DMS153 (cell line): ENCODE data around the gene RNU6-9.
A peak's percentile ranks its signal among the peaks of the same experiment; 100 is the strongest.
"Not testable (repeated sequence)": the region's sequence is repeated elsewhere in the genome, so short reads cannot be mapped to it uniquely, and the experiment has no call there.

ENCODE experiments used
- DNase-seq: peaks from one replicate; lab custom pipeline; 2025; lab: John Stamatoyannopoulos, UW

Gene RNU6-9

GRCh38 chr19:878751-879561 lies 14.3 kb upstream of the RNU6-9 start:
- not testable (repeated sequence) for DNase-seq

- no peak for DNase-seq
These were observed 13.4 kb upstream of the RNU6-9 start for GRCh38 chr19:879711-880438.

- no peak for DNase-seq
These were observed 11.8 kb upstream of the RNU6-9 start for GRCh38 chr19:881385-882071.

DNA sequence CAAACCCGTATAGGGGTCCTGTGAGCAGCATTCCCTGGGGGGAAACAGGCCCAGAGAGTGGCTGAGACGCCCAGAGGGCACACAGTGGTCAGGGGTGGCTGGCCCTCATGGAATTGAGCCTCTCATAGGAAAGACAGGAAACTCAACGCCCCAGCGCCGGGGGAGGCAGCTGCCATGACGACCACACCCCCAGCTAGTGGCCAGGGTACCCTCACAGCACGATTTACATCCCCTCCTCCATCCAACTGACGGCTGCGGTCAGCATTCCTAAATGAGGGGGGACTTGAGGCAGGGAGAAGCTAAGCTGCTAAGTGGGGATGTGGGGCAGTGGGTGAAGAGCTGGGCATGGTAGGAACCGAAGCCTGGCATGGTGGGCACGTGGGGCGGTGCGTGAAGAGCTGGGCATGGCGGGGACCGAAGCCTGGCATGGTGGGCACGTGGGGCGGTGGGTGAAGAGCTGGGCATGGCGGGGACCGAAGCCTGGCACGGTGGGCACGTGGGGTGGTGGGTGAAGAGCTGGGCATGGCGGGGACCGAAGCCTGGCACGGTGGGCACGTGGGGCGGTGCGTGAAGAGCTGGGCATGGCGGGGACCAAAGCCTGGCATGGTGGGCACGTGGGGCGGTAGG lies 10.3 kb upstream of the RNU6-9 start:
- DNase-seq = no peak

GRCh38 chr19:883661-884211 lies 9.5 kb upstream of the RNU6-9 start:
- peak; percentile 29 for DNase-seq

DNA sequence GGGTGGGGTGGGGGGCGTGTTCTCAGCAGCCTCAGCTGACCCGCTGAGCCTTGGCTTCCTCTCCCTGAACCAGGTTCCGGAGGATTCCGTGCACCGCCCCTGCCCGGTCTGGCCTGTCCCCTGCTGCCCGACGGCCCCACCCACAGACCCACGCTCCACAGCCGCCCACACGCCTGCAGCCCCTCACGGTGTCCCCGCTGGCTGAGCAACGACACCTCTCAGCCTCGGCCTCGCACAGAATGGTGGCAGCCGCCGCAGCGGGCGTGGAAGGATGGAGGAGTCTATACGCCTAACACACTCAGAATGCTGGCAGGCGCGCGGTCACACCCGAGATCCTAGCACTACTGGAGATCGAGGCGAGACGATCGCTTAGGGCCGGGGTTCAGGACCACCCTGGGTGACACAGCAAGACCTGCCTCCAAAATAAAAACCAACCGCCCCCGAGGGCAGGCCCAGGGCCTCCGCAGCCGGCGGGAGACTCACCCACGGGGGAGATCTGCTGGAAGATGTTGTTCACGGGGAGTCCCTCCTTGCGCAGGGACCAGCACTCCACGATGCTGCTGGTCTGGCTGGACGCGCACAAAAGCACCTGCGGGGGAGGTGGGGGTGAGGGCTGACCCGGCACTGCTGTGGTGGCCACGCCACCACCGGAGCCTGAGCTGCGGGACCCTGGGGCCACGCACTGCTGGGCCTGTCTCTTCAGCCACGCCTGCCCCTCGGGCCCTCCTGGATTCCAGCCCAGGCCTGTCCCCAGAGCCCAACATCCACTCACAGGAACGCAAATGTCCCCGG lies 8.7 kb upstream of the RNU6-9 start:
- DNase-seq = no peak

GRCh38 chr19:885536-886224 lies 7.6 kb upstream of the RNU6-9 start:
- no peak for DNase-seq

DNA sequence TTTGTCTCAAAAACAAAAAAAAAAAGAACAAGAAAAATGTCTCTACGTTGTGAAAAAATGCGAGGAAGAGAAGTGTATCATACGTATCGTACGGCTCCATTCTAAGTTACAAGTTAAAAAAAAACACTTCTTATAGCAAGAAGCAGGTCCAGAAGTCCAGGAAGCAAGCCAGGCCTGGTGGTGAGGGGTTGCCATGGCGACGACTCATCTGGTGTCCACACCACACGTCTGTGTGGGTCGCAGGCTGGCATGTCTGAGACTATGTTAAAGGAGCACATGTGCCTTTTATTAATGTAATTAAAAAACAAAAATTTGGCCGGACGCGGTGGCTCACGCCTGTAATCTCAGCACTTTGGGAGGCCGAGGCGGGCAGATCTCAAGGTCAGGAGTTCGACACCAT lies 6.2 kb upstream of the RNU6-9 start:
- no peak for DNase-seq

DNA sequence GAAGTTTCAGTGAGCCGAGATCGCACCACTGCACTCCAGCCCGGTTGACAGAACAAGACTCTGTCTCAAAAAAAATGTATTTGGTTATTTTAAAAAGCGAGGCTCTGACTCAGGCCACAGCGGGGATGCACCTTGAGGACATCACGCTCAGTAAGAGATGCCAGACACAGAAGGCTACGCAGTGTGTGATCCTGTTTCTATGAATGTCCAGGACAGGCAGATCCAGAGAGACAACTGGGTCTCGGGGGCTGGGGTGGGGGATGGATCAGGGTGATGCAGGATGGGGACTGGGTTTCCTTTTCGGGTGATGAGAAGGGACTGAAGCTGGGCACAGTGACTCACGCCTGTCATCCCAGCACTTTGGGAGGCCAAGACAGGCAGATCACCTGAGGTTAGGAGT lies 5.7 kb upstream of the RNU6-9 start:
- DNase-seq = no peak

DNA sequence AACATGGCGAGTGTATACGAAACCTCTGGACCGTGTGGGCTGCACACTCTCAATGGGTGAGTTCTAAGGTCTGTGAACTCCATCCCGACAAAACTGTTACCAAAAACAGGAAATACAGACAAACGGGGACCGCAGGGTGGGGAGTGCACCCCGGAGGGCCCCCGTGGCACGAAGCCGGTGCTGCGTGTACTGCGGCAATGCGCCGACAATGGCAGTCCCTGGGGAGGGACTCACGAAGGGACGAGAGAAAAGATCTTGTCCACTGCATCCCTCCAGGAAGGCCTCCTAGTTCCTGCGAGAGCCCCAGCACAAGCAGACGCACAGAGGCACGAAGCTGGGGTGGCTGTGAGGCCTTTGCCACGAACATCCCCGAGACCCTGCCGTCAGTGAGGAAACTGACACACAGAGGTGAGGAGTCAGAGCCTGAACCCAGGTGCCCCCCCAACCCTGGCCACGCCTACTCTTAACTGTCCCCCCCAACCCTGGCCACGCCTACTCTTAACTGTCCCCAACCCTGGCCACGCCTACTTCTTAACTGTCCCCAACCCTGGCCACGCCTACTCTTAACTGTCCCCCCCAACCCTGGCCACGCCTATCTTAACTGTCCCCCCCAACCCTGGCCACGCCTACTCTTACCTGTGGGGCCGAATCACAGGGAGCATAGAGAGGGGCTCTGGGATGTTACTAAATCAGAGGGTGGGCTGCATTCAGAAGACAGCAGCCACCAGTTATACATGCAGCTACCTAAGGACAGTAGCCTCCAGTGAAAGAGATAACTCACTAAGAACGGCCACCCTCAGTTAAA lies 4.5 kb upstream of the RNU6-9 start:
- DNase-seq = no peak

- DNase-seq = no peak
These were observed 3.5 kb upstream of the RNU6-9 start for GRCh38 chr19:889662-890295.

- DNase-seq = no peak
These were observed 2.5 kb upstream of the RNU6-9 start for GRCh38 chr19:890831-891230.

GRCh38 chr19:891421-892200 lies 1.7 kb upstream of the RNU6-9 start:
- not testable (repeated sequence) for DNase-seq

- DNase-seq = no peak
These were observed 916 bp upstream of the RNU6-9 start for GRCh38 chr19:892243-892893.

DNA sequence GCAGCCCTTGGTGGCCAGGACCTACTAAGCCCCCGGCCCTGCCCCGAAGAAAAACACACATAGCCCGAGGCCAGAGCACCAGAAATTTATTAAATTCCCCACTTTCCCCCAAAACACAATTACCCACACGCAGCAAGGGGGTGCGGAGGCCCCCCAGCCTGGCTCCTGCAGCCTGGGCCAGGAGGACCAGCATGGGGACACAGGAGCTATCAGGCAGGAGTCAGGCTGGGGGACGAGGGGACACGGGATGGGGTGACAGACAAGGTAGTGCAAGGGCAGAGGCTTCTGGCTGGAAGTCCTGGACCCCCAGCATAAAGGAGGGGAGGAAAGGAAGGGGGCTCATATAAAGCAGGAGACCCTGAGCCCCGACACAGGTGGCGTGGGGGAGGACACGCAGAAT lies 3.1 kb downstream of the RNU6-9 start:
- DNase-seq = no peak

GRCh38 chr19:896999-897398 lies 3.7 kb downstream of the RNU6-9 start:
- no peak for DNase-seq

DNA sequence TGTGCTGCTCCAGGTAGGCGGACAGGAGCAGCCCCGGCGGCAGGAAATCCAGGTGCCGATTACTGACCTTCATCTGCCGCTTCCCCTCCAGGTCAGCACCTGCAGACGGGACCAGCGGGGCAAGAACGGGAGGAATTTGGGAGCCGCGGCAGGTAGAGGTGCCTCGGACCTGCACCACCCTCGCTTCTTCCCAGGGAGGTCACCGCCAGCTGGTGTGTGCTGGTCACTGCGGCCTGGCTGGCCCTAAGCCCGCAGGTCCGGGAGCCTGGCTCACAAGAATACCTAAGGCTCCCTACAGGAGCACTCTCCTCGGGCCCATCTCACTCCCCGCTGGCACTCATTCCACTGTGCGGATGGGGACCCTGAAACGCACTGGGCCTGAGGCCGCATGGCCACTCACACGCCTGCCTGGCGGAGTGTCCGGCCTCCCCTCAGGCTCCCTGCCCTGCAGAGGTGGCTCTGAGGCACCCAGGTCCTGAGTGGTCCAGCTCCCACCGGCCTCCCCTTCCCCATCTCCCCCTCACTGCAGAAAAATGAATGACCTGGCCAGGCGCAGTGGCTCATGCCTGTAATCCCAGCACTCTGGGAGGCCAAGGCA lies 4.3 kb downstream of the RNU6-9 start:
- no peak for DNase-seq

DNA sequence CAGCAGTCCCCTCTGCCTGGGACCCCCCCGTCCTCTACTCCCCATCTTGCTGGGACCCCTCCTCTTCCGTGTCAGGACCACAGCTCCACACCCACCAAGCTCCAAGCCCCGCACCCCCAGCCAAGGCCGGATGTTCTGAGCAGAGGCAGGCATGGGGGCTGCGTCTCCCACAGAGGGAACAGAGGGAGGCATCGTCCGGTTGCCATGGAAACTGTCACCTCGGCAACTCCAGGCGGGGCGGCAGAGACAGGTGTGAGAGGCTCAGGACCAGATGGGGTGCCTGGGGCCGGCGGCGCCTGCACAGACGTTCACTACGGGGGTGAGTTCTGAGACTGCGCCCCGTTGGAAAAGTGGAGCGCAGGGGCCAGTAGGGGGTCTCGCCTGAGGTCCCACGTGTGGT lies 5.4 kb downstream of the RNU6-9 start:
- DNase-seq = no peak
